ENCODE data around the gene HCRT. TPM values are rescaled to one million over a fixed set of nuclear protein-coding genes. Genes with fewer than 3 reads are reported as not detected.

HCRT gene
- total RNA-seq, 1 experiment from 2014 or later, result not detected

DNA sequence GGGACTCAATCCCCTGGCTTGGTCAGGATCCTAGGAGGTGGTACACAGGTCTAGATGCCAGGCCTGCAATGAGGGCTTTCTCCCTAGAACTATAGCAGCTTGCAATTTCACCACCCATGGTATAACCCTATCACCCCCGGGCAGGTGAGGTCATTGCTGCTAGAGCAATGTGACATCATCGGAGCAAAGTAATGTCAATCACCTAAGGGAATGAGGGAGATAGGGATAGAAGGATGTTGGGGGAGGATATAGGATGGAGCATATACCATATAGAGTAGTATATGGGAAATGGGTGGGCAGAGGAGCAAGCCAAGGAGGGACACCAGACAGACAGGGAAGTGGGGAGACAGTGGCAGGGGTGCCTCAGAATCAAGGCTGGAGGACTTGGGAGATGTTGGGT, 7.6 kb downstream of the HCRT start:
- ChIA-PET POLR2A (ENCODE audit: unreplicated experiment) (no interaction called here), CTCF (no interaction called here)
- no peaks in the 10 kb centered on the region for H3K4me1 ChIP-seq (ENCODE audit: insufficient read depth, low read length)
- no peaks in the 10 kb centered on the region for H3F3A ChIP-seq (ENCODE audit: low read length, unreplicated experiment)
- ATAC-seq (no peak), DNase-seq (no peak)
- H3K4me3 ChIP-seq (ENCODE audit: low read length), result no peak overlapping the region
- TF ChIP-seq, protein P1, sequence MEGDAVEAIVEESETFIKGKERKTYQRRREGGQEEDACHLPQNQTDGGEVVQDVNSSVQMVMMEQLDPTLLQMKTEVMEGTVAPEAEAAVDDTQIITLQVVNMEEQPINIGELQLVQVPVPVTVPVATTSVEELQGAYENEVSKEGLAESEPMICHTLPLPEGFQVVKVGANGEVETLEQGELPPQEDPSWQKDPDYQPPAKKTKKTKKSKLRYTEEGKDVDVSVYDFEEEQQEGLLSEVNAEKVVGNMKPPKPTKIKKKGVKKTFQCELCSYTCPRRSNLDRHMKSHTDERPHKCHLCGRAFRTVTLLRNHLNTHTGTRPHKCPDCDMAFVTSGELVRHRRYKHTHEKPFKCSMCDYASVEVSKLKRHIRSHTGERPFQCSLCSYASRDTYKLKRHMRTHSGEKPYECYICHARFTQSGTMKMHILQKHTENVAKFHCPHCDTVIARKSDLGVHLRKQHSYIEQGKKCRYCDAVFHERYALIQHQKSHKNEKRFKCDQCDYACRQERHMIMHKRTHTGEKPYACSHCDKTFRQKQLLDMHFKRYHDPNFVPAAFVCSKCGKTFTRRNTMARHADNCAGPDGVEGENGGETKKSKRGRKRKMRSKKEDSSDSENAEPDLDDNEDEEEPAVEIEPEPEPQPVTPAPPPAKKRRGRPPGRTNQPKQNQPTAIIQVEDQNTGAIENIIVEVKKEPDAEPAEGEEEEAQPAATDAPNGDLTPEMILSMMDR (conservative IDR thresholded peaks at IDR 0.05; ENCODE audit: low read depth, low read length), result no peak
- no peak for TF ChIP-seq EZH2 (IDR thresholded peaks at IDR 0.05; ENCODE audit: low read length, unreplicated experiment)
- no peak for TF ChIP-seq EZH2phosphoT487 (IDR thresholded peaks at IDR 0.05; ENCODE audit: borderline replicate concordance, low read length)
- no peaks in the 10 kb centered on the region for H3K9me2 ChIP-seq (replicated peaks; ENCODE audit: low read length)
- H3K4me2 ChIP-seq (ENCODE audit: low read length), result no peak overlapping the region
- H3K9me3 ChIP-seq (ENCODE audit: low read length), result no peaks in the 10 kb centered on the region
- no peaks in the 10 kb centered on the region for H3K27me3 ChIP-seq (ENCODE audit: low read length)
- H3K9ac ChIP-seq (ENCODE audit: low read length), result no peak overlapping the region
- H3K27ac ChIP-seq (ENCODE audit: low read length), result no peak overlapping the region
- no TSS peak for BruUV-seq (replicated peaks)
- intact Hi-C loops (cut with micrococcal nuclease), result no loop called here
- H4K20me1 ChIP-seq (ENCODE audit: low read length), result no peaks in the 10 kb centered on the region
- no peak overlapping the region for H2AFZ ChIP-seq (ENCODE audit: low read length)
- H3K79me2 ChIP-seq (ENCODE audit: low read length), result no peaks in the 10 kb centered on the region
- no peaks in the 10 kb centered on the region for H3K36me3 ChIP-seq (ENCODE audit: low read depth, low read length)

GRCh38 chr17:42174126-42174783, 11.0 kb downstream of the HCRT start:
- H3K4me2 ChIP-seq (ENCODE audit: low read length), result no peak overlapping the region
- no peak overlapping the region for H3K9ac ChIP-seq (ENCODE audit: low read length)
- intact Hi-C loops (cut with micrococcal nuclease), result no loop called here
- H3K79me2 ChIP-seq (ENCODE audit: low read length), result no peaks in the 10 kb centered on the region
- no peaks in the 10 kb centered on the region for H4K20me1 ChIP-seq (ENCODE audit: low read length)
- TF ChIP-seq EZH2phosphoT487 (IDR thresholded peaks at IDR 0.05; ENCODE audit: borderline replicate concordance, low read length) (no peak), EZH2 (IDR thresholded peaks at IDR 0.05; ENCODE audit: low read length, unreplicated experiment) (no peak)
- TF ChIP-seq, protein P1 (conservative IDR thresholded peaks at IDR 0.05; ENCODE audit: low read depth, low read length), result no peak
- no peaks in the 10 kb centered on the region for H3K27me3 ChIP-seq (ENCODE audit: low read length)
- ATAC-seq (no peak), DNase-seq (no peak)
- no peak overlapping the region for H3K27ac ChIP-seq (ENCODE audit: low read length)
- H2AFZ ChIP-seq (ENCODE audit: low read length), result no peak overlapping the region
- CTCF ChIA-PET, result no interaction called here
- no peaks in the 10 kb centered on the region for H3F3A ChIP-seq (ENCODE audit: low read length, unreplicated experiment)
- BruUV-seq (replicated peaks), result no TSS peak
- no peaks in the 10 kb centered on the region for H3K9me3 ChIP-seq (ENCODE audit: low read length)
- H3K36me3 ChIP-seq (ENCODE audit: low read depth, low read length), result no peaks in the 10 kb centered on the region
- H3K9me2 ChIP-seq (replicated peaks; ENCODE audit: low read length), result no peaks in the 10 kb centered on the region
- H3K4me3 ChIP-seq (ENCODE audit: low read length), result no peak overlapping the region
- POLR2A ChIA-PET (ENCODE audit: unreplicated experiment), result no interaction called here
- H3K4me1 ChIP-seq (ENCODE audit: insufficient read depth, low read length), result no peaks in the 10 kb centered on the region

GRCh38 chr17:42171831-42172230, 13.4 kb downstream of the HCRT start:
- no peak overlapping the region for H3K4me3 ChIP-seq (ENCODE audit: low read length)
- intact Hi-C loops (cut with micrococcal nuclease), result no loop called here

More at GRCh38 chr17:42171831-42172230, 13.4 kb downstream of the HCRT start:
- Histone ChIP-seq H3K79me2 (ENCODE audit: low read length) (no peaks in the 10 kb centered on the region), H3K27ac (ENCODE audit: low read length) (no peak overlapping the region), H3F3A (ENCODE audit: low read length, unreplicated experiment) (no peaks in the 10 kb centered on the region), H3K4me2 (ENCODE audit: low read length) (no peak overlapping the region), H3K9me3 (ENCODE audit: low read length) (no peaks in the 10 kb centered on the region), H3K9ac (ENCODE audit: low read length) (no peak overlapping the region), H3K4me1 (ENCODE audit: insufficient read depth, low read length) (no peaks in the 10 kb centered on the region), H3K36me3 (ENCODE audit: low read depth, low read length) (no peaks in the 10 kb centered on the region), H4K20me1 (ENCODE audit: low read length) (no peaks in the 10 kb centered on the region), H3K27me3 (ENCODE audit: low read length) (no peaks in the 10 kb centered on the region), H2AFZ (ENCODE audit: low read length) (no peak overlapping the region), H3K9me2 (replicated peaks; ENCODE audit: low read length) (no peaks in the 10 kb centered on the region)
- no peak for DNase-seq
- POLR2A ChIA-PET (ENCODE audit: unreplicated experiment), result no interaction called here
- TF ChIP-seq, protein P1 (conservative IDR thresholded peaks at IDR 0.05; ENCODE audit: low read depth, low read length), result no peak
- TF ChIP-seq EZH2 (IDR thresholded peaks at IDR 0.05; ENCODE audit: low read length, unreplicated experiment) (no peak), EZH2phosphoT487 (IDR thresholded peaks at IDR 0.05; ENCODE audit: borderline replicate concordance, low read length) (no peak)
- CTCF ChIA-PET, result no interaction called here
- ATAC-seq, result no peak
- no TSS peak for BruUV-seq (replicated peaks)
